GM12864 (cell line): ENCODE measurements around the gene ATF2.

Source experiments
- DNase-seq: peaks from one replicate; pipeline ENCODE4 v3.0.0-alpha.2; 2011; ENCODE audit warnings: low read depth
- H3K4me3 ChIP-seq: 2 replicates; pipeline ENCODE4 v1.5.1; 2011; ENCODE audit warnings: mild to moderate bottlenecking, low read depth, low read length, control low read depth
- TF ChIP-seq, protein P1 (sequence below): IDR thresholded peaks from 2 replicates; pipeline ENCODE4 v1.5.1; 2011; ENCODE audit warnings: low read depth, mild to moderate bottlenecking, moderate library complexity, low read length, control low read depth, inconsistent platforms; ENCODE audit errors: missing control alignments

Gene ATF2

DNA sequence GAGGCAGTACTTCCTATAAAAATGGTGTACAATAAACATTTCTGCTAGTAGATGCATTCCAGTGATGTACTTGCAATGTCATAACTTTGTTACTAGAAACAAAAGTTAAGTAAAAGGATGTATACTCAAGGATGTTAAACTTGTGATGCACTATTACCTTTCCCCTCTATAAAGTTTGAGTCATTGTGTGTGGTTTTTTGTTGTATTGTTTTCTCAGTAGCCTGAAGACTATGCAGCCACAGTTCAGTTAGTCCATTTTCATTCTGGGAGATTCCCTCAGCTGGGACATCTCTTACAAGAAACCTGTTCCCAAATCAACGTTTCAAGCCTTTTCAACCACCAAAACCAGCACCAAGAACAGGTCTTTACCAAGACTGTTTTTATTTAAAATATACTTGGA, 7.9 kb upstream of the ATF2 start:
- no peak for DNase-seq
- TF ChIP-seq, protein P1, sequence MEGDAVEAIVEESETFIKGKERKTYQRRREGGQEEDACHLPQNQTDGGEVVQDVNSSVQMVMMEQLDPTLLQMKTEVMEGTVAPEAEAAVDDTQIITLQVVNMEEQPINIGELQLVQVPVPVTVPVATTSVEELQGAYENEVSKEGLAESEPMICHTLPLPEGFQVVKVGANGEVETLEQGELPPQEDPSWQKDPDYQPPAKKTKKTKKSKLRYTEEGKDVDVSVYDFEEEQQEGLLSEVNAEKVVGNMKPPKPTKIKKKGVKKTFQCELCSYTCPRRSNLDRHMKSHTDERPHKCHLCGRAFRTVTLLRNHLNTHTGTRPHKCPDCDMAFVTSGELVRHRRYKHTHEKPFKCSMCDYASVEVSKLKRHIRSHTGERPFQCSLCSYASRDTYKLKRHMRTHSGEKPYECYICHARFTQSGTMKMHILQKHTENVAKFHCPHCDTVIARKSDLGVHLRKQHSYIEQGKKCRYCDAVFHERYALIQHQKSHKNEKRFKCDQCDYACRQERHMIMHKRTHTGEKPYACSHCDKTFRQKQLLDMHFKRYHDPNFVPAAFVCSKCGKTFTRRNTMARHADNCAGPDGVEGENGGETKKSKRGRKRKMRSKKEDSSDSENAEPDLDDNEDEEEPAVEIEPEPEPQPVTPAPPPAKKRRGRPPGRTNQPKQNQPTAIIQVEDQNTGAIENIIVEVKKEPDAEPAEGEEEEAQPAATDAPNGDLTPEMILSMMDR = no peak
- H3K4me3 ChIP-seq = no peak overlapping the region

DNA sequence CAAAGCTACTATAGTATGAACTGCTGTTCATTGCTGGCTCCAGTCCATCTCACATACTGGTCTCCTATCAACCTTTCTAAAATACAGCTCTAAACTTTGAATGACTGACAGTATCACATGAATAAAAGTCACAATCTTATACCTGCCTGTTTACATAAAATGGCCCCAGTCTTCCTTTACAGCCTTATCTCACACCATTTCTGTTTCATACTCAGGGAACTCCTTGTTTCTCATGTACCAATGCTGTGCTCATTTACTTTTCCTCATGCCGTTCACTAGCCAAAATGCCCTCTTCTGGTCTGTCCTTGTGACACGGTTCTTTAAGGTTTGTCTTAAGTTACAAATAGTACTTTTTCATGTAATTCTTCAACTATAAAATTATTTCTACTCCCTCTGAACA, 7.3 kb upstream of the ATF2 start:
- no peak overlapping the region for H3K4me3 ChIP-seq
- TF ChIP-seq, protein P1 = no peak
- no peak for DNase-seq

DNA sequence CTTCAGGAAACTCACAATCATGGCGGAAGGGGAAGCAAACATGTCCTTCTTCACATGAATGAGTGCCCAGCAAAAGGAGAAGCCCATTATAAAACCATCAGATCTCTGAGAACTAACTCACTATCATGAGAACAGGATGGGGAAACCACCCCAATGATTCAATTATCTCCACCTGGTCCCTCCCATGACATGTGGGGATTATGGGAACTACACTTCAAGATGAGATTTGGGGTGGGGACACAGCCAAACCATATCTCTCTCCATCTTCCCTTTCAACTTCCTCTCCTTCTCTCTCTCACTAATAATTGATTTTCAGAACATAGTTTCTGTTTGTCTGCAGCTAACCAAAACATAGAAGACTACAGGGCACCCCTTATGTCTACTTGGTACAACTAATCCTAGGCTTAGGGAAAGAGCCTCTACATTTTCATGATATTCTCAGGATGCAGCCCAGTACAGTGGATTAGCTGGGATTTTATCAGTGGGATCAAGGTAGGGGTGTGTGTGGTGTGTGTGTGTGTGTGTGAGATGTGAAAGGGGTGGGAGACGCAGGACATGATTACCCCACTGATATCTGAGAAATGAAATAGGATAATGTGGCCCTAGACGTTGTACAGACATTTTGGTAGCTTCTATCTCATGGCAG, 2.8 kb upstream of the ATF2 start:
- DNase-seq = no peak
- H3K4me3 ChIP-seq = no peak overlapping the region
- TF ChIP-seq, protein P1 = no peak

DNA sequence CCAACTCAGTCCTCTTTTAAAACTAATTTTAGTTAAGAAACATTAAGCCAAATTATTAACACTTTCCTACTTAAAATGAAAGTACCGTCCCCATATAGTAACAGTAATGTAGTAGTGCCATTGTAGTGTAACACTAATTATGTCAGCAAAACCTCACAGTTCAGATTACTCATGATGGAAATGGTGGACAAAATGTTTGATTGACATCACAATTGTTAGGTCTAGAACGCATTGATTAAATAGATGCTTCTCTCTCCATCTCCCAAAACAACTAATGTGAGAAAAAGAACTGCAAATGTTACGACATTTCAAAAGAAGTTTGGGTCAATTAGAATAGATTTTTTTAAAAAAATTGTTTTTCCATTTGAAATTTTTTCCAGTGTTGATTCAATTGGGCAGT, 1.2 kb upstream of the ATF2 start:
- DNase-seq = no peak
- TF ChIP-seq, protein P1 = no peak
- H3K4me3 ChIP-seq = peak overlapping the region; percentile 79; the same call in 1 of the 2 replicates

DNA sequence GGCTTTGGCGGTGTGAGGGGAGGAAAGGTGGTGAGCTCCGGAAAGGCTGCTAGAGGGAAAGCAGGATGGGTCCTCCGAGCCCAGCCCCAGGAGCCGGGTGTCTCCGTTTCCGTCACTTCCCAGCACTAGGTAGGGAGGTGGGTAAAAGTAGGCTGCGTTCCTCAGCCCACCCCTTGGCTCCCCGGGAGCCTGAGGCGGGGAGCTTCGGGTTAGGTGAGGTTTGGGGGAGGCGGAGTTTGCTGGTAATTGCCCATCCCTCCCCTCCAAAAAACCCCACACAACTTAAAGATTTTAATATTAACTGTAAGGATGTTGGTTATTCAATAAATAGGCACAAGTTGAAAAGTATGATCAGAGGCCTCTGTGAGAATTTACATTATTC, 552 bp upstream of the ATF2 start:
- peak overlapping the region; percentile 79 for H3K4me3 ChIP-seq
- TF ChIP-seq, protein P1 = no peak
- no peak for DNase-seq

DNA sequence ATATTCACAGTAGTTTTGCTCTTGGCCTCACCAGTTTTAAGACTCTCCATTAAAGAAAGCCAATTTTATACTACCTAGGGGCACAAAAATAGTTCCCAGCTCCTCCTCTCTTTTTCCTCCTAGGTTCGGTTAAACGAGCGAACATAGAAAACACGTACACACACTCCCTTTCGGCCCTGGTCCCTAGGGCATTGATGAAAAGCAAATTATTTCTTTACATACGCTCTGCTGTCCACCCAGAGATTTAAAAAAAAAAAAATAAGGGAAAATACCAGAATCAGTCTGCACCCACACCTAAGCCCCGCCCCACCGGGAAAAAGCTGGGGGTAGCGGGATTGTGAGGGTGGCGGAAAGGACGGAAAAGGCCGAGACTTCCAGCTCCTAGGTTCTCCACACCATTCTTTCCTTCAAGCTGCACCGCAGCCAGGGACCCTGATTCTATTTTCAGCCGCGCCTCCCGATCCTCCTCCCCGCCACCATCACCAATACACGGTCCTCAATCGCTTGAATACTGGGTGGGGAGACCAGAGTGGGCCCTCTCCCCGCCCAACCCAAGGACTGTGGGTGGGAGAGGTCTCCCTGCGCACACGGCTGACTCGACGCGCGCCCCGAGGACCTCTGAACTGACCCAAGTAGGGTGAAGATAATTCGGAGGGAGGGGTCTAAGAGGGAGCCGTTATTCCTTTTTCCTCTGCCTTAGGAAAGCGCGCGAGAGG, 769 bp downstream of the ATF2 start:
- no peak for DNase-seq
- H3K4me3 ChIP-seq = peak overlapping the region; percentile 99
- TF ChIP-seq, protein P1 = no peak
